GM12891 (cell line): ENCODE measurements around the gene ADGRL3.

Experiments used
- POLR2A ChIP-seq: IDR thresholded peaks from 2 replicates; pipeline ENCODE4 v1.6.1; 2011; ENCODE audit warnings: low read depth, low read length, control low read depth
- POLR2AphosphoS5 ChIP-seq: IDR thresholded peaks from 2 replicates; pipeline ENCODE4 v1.6.1; 2011; ENCODE audit warnings: low read depth, low read length, control low read depth
- SPI1 ChIP-seq: IDR thresholded peaks from 2 replicates; pipeline ENCODE4 v1.6.1; 2011; ENCODE audit warnings: low read depth, low read length, control low read depth

DNA sequence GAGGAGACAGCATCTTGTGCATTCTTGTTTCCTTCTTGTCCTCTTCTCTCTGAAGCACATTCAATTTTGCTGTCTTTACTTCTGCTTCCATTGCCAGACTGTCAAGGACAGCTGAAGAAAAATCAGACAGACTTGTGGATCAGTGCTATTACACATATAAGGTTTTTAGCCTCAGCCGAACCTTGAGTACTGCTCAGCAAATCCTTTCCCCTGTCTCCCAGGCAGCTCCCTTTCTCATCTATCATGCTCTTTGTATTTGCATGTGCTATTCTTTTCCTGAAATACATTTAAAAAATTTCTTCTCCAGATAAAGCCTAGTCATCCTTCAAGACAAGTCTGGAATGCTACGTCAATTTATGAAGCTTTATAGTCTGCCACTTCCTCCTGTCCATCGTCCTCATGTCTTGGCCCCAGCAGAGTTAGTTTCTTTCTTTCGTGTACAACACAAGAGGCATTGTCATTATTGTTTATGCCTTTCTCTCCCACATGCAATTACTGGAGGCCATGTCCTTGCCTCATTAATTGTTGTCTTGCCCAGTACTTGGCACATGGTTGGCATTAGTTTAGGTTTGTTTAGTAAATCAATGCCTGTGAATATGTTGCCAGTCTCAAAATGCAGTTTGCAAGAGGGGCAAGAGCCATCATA lies 45.1 kb downstream of the ADGRL3 start:
- no peak for TF ChIP-seq POLR2AphosphoS5
- no peak for TF ChIP-seq POLR2A
- TF ChIP-seq SPI1 = no peak
